GM11168 (cell line): Measurements from ENCODE around the gene OTOP1.
"Not testable (repeated sequence)": the region's sequence is repeated elsewhere in the genome, so short reads cannot be mapped to it uniquely, and the experiment has no call there.

Experiments used
- in situ Hi-C: fragments of 300-500 bp; cut with MboI; formaldehyde crosslinking; loops from one replicate; pipeline ENCODE4 v1.12.0; 2022; ENCODE audit warnings: low sequenced_read_pairs; ENCODE audit not compliant: unreplicated experiment

Gene OTOP1

DNA sequence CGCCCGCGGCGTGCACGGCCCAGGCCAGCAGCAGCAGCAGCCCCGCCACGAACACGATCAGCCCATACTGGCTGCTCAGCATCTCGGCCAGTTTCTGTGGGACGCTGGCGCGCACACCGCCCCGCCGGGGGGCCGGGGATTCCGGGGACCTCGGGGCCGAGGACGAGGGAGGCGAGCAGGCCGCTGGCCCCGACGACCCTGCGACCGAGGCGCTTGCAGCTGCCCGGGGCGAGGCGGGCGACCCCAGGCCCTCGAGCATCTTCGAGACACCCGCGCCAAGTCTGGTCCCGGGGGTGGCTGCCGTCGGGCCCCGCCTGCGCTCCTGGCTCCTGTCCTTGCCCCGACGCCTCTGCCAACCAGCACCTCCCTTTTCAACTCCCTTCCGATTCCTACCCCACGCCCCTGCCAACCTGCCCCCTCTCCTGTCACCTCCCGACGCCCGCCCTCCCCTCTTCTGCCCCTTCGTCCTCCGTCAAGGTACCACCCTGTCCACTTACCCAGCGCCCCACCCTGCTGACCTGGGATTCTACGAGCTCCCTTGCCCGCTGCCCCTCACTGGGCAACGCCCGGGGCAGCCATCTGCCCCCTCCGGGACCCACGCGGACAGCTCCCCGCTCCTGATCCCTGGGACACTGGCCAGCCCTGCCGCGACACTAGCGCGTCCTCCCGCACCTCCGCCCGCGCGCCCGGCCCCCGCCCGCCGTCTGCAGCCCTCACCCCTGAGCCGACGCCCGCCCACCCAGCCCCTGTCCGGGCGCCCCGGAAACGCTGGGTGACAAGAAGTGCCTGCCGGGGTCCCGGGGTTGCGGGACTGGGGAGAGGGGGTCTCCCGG is at the start of gene OTOP1:
Gene OTOP1, minus strand, starts transcription at position 324 of the 833 bp plus-strand sequence. Its CDS starts 65 bp downstream, at position 259.
- in situ Hi-C loops = no loop called here

DNA sequence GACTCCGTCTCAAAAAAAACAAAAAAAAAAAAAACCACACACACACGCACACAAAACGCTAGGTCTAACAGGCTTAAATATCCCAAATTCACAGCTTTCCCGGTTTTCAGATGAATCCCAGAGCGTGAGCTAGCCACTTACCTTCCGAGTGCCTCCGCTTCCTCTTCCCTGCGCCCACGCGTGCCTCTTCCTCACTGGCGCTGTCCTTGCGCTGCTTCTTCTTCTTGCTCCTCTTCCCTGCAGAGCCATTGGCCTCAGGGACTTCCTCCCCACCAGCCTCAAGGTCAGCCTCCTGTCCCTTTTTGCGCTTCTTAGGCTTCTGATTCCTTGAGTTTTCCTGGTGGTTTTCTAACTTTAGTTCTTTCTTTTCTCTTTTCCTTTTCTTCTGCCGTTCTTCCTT is 47.5 kb upstream of the OTOP1 start:
- in situ Hi-C loops = no loop called here

GRCh38 chr4:4271912-4272311 is 45.2 kb upstream of the OTOP1 start:
- in situ Hi-C loops = no loop called here

- in situ Hi-C loops = no loop called here
Observed at GRCh38 chr4:4270529-4270928, 43.8 kb upstream of the OTOP1 start.

- in situ Hi-C loops = no loop called here
Observed at GRCh38 chr4:4269856-4270255, 43.1 kb upstream of the OTOP1 start.

GRCh38 chr4:4269331-4269731 is 42.6 kb upstream of the OTOP1 start:
- in situ Hi-C loops = no loop called here

DNA sequence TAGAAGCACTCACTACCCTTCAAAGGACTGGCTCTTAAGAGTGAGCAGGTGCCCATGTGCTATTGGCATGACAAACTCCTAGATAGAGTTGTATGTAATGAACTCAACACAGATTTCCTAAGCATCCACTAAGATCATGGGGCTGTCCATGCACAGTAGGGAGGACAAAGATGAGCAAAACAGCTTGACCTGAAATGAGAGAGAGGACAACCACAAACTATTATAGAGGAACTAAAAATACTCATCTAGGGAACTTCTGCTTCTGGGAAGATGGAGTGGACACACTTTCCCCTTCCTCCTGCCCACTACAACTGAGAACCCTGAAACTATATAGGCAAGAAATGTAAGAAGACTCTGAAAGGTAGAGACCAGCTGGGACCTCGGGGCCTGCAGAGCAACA is 42.0 kb upstream of the OTOP1 start:
- in situ Hi-C loops = no loop called here

GRCh38 chr4:4267981-4268380 is 41.3 kb upstream of the OTOP1 start:
- in situ Hi-C loops = no loop called here

DNA sequence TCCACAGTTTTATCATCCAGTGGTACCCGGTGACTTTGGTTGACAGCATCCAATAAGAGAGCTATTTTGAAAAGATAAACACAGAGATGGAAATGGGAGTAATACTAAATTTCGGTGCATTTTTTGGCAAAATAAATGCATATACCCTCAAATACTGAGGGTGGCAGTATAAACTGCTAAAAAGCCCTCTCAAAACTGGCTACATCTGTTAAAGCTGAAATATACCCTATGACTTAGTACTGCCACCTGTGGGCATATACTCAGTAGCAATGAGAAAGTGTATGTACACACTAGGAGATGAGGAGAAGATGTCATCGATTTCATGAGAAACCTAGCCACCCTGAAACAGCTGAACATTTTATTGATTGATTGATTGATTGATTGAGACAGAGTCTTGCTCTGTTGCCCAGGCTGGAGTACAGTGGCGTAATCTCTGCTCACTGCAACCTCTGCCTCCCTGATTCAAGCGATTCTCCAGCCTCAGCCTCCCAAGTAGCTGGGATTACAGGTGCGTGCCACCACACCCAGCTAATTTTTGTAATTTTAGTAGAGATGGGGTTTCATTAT is 33.5 kb upstream of the OTOP1 start:
- in situ Hi-C loops = loop anchor here (5.0 kb wide), 1 partner anchor 77 kb away; no protein-coding TSS in a partner anchor

- in situ Hi-C loops = loop anchor here (5.0 kb wide), 1 partner anchor 78 kb away; no protein-coding TSS in a partner anchor
Observed at GRCh38 chr4:4259484-4260100, 32.9 kb upstream of the OTOP1 start.

DNA sequence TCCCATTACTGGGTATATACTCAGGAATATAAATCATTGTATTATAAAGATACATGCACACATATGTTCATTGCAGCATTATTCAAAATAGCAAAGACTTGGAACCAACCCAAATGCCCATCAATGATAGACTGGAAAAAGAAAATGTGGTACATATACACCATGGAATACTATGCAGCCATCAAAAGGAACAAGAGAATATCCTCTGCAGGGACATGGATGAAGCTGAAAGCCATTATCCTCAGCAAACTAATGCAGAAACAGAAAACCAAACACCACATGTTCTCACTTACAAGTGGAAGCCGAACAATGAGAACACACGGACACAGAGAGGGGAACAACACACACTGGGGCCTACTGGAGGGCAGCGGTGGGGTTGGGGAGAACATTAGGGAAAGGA is 31.0 kb upstream of the OTOP1 start:
- in situ Hi-C loops = not testable (repeated sequence)

DNA sequence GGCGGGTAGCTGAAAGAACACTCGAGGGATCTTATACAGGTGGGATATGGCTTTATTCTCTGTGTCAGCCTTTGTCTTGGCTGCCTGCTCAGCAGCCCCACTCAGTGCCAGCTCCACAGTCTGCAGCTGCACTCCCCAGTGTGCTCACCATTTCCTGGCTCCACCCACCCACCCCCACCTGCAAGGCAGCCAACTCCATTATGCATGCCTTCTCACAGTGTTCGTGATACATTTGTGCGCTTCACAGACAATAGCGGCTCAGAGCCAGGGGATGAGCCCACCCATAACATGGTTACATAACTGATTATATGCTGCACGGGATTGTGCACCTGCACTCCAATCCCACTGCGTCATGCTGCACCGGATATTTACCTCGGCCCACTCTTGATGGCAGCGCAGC is 30.1 kb upstream of the OTOP1 start:
- in situ Hi-C loops = no loop called here

DNA sequence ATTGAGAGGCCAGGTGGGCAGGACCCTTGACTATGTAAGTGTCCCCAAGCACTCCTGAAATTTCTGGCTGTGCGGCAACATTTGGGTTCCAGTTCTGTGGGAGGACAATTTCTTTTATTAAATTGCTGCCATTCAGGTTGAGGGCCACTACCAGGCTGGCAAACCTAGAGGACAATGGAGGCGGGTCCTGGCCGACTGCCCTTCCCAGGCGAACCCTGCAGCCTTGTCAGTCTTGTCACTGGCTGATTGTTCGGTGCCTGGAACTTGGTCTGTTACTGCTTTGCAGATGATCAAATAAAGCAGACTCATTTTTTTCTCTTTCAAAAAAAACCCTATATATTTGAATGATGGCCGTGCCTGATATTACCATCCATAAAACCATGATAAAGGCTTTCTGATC is 27.9 kb upstream of the OTOP1 start:
- in situ Hi-C loops = no loop called here

GRCh38 chr4:4254199-4254598 is 27.5 kb upstream of the OTOP1 start:
- in situ Hi-C loops = no loop called here

GRCh38 chr4:4249866-4250265 is 23.1 kb upstream of the OTOP1 start:
- in situ Hi-C loops = no loop called here

DNA sequence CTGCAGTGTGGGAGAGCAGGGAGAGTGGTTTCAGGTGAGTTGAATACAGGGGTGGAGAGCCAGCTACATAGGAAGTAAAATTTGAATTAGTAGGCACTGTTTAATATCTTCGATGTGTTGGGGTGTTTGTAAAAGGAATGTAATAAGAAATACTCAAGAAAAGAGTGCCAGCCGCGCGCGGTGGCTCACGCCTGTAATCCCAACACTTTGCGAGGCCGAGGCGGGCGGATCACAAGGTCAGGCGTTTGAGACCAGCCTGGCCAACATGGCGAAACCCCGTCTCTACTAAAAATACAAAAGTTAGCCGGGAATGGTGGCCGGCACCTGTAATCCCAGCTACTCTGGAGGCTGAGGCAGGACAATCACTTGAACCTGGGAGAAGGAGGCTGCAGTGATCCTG is 22.6 kb upstream of the OTOP1 start:
- in situ Hi-C loops = not testable (repeated sequence)

GRCh38 chr4:4248885-4249203 is 22.1 kb upstream of the OTOP1 start:
- in situ Hi-C loops = no loop called here

DNA sequence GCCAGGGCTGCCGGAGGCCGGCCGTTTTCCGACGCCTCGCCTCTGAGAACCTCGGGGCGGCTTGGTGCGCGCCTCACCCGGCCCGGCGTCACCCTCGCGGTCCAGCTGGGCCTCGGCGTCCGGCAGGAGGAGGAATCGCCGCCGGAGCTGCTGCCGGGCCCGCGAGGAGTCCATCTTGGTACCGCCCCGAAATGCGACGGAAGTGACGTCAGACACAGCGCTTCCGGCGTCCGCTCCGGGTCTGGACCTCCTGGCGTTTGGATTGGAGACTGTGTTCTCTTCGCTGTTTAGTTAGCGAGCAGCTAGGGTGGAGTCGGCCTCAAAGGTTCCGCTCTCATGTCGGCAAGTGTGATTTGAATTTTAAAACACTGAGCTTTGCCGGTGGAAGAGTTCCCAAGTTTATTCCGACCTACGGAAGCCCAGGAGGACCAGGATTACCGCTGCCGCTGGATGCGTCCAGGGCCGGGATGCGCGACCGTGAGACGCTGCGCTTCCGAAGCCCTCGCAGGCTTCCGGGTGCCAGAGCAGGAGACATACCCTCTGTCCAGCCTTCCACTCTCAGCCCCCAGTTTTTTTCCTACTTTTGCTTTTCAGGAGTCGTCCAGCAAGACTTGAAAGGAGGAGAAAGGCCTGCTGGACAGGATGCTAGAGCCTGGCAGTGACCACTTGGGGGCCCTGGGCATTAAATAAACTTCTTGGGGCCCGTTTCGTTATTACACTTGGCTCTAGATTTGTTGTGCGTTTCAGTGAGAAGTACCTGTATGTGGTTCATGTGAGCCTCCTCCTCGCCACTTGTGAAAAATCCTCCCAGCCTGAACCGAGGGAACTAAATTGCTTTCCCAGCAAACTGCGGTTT is 21.5 kb upstream of the OTOP1 start, which contains the start of gene TMEM128:
Gene TMEM128, minus strand, starts transcription at position 195 of the 856 bp plus-strand sequence. Its CDS starts 21 bp downstream, at position 174.
- in situ Hi-C loops = no loop called here

DNA sequence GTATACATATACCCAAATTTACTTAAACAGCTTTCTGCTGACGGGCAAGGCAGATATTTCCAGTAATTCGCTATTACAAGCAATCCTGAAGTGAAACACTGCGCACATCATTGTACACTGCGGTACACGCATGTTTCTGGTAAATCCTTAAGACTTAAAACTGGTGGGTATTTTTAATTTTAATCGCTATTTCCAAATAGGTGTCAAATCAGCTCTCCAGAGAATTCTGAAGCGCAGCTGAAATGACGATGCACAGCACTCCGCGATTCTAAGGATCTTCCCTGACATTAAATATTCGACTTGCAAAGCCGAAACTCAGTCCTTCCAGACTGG is 20.9 kb upstream of the OTOP1 start:
- in situ Hi-C loops = no loop called here

GRCh38 chr4:4245172-4245571 is 18.4 kb upstream of the OTOP1 start:
- in situ Hi-C loops = no loop called here

- in situ Hi-C loops = not testable (repeated sequence)
Observed at GRCh38 chr4:4239551-4239950, 12.8 kb upstream of the OTOP1 start.
